ENCODE measurements around the gene COL4A6. TPM values are rescaled to one million over a fixed set of nuclear protein-coding genes. Genes with fewer than 3 reads are reported as not detected.

COL4A6 gene
- total RNA-seq, 1 donor from 2014 or later, result not detected

Other genes starting within 250 kb of the COL4A6 start
- gene COL4A5, start 1.4 kb upstream of the COL4A6 start, total RNA-seq, result not detected in 2 replicates

Data from activated CD4-positive, alpha-beta T cell treated with anti-CD3 and anti-CD28 coated beads, Interleukin-2, amount 10 ng/mL, durations not matched to agents 24 days and 14 days (primary cell).